ENCODE results near the gene GHRL.

DNA sequence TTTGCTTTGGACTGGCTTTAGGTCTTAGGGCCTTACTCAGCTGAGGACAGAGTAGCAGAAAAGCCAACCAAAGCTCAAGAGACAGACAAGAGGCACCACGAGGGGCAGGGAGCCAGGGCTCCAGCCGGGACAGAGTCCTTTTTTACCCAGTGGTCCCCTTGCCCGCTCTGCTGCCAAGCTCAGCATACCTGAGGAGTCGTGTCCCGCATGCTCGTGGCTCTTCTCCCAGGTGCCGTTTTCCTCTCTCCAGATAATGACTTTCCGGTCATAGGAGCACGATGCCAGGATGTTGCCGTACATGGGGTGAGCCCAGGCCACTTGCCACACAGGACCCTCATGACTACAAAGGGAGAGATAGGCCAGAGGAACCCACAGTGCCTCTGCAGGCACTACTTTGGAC lies 19.6 kb upstream of the GHRL start:
- TF ChIP-seq, protein P1, sequence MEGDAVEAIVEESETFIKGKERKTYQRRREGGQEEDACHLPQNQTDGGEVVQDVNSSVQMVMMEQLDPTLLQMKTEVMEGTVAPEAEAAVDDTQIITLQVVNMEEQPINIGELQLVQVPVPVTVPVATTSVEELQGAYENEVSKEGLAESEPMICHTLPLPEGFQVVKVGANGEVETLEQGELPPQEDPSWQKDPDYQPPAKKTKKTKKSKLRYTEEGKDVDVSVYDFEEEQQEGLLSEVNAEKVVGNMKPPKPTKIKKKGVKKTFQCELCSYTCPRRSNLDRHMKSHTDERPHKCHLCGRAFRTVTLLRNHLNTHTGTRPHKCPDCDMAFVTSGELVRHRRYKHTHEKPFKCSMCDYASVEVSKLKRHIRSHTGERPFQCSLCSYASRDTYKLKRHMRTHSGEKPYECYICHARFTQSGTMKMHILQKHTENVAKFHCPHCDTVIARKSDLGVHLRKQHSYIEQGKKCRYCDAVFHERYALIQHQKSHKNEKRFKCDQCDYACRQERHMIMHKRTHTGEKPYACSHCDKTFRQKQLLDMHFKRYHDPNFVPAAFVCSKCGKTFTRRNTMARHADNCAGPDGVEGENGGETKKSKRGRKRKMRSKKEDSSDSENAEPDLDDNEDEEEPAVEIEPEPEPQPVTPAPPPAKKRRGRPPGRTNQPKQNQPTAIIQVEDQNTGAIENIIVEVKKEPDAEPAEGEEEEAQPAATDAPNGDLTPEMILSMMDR (IDR thresholded peaks at IDR 0.05), result no peak
- TF ChIP-seq POLR2A (IDR thresholded peaks at IDR 0.05), result no peak
